Uterus (tissue), 2 donors: ENCODE measurements around the gene CCL14.

Experiments
- CTCF ChIP-seq, 4 experiments: fragments of 200-600 bp in 2 of 4; fragments of 450-650 bp in 2 of 4; sonication (generic) in 2 of 4; IDR thresholded peaks; one replicate each; pipeline ENCODE4 v1.5.1; 2016 to 2019; ENCODE audit warnings: antibody characterized with exemption in 4 of 4, mild to moderate bottlenecking in 2 of 4, moderate library complexity in 1 of 4
- POLR2A ChIP-seq, 2 donors: fragments of 450-650 bp; IDR thresholded peaks; one replicate each; pipeline ENCODE4 v1.6.1; 2016; ENCODE audit warnings: antibody characterized with exemption in 2 of 2, mild to moderate bottlenecking in 1 of 2, moderate library complexity in 1 of 2

DNA sequence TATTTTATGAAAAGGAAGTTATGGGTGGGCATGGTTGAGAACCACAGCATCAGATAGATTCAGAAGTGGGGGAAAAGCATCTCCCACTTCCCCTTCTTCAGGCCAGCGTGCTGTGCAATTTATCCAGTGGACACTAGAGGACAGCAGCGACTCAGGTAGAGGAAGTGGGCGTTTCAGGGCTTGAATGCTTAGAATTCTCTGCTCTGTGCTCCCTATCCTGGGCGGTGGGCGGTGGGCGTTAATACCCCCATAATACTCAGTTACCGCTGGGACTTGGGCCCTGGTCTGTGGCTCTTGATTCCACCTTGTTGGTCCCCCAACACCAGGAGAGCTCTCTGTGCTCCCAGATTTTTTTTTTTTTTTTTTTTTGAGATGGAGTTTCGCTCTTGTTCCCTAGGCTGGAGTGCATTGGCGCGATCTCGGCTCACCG, 39.4 kb downstream of the CCL14 start:
- no peak for TF ChIP-seq POLR2A (IDR thresholded peaks at IDR 0.05)
- TF ChIP-seq CTCF (IDR thresholded peaks at IDR 0.05) = peak; percentile 42 to 51 (median 46)
